OCI-LY3 (cell line): Measurements from ENCODE around the gene LTBP2.
A peak's percentile ranks its signal among the peaks of the same experiment; 100 is the strongest.
"Not testable (repeated sequence)": the region's sequence is repeated elsewhere in the genome, so short reads cannot be mapped to it uniquely, and the experiment has no call there.

Experiments used
- H2AFZ ChIP-seq: fragments of 200-600, 300-600 bp; shearing (Covaris generic); 2 replicates; pipeline ENCODE4 v1.6.0; 2014; ENCODE audit warnings: antibody characterized with exemption, low read depth, low read length
- H3K27ac ChIP-seq: fragments of 200-600, 300-600 bp; sonication (generic); 2 replicates; pipeline ENCODE4 v1.5.1; 2014; ENCODE audit warnings: mild to moderate bottlenecking, low read length, moderate library complexity, mixed read lengths
- H3K27me3 ChIP-seq: fragments of 200-600, 300-600 bp; sonication (generic); 2 replicates; pipeline ENCODE4 v1.6.1; 2014; ENCODE audit warnings: low read depth, low read length, mixed read lengths
- H3K36me3 ChIP-seq: fragments of 200-600, 300-600 bp; sonication (generic); replicated peaks from 2 replicates; pipeline ENCODE3; 2014; ENCODE audit warnings: low read depth, low read length, mixed read lengths
- H3K4me1 ChIP-seq: fragments of 300-600, 200-600 bp; sonication (generic); 2 replicates; pipeline ENCODE4 v1.6.1; 2014; ENCODE audit warnings: low read length, mixed read lengths
- H3K4me2 ChIP-seq: fragments of 200-600, 300-600 bp; sonication (generic); 2 replicates; pipeline ENCODE4 v1.6.1; 2014; ENCODE audit warnings: low read length, mixed read lengths
- H3K4me3 ChIP-seq: fragments of 300-600, 200-600 bp; sonication (generic); 2 replicates; pipeline ENCODE4 v1.5.1; 2014; ENCODE audit warnings: antibody characterized with exemption, mild to moderate bottlenecking, low read length, moderate library complexity
- H3K79me2 ChIP-seq: fragments of 300-600, 200-600 bp; shearing (Covaris generic); 2 replicates; pipeline ENCODE4 v1.6.1; 2014; ENCODE audit warnings: mild to moderate bottlenecking, low read length, mixed read lengths
- H3K9ac ChIP-seq: fragments of 300-600, 200-600 bp; shearing (Covaris generic); 2 replicates; pipeline ENCODE4 v1.6.0; 2014; ENCODE audit warnings: mild to moderate bottlenecking, low read length, moderate library complexity
- H3K9me3 ChIP-seq: fragments of 200-600, 300-600 bp; shearing (Covaris generic); 2 replicates; pipeline ENCODE4 v1.6.1; 2014; ENCODE audit warnings: low read length, mixed read lengths; ENCODE audit not compliant: insufficient read depth
- H4K20me1 ChIP-seq: fragments of 200-600, 300-600 bp; sonication (generic); 2 replicates; pipeline ENCODE4 v1.6.1; 2016; ENCODE audit warnings: low read length, mixed read lengths; ENCODE audit not compliant: insufficient read depth
- CTCF ChIP-seq: fragments of 200-600, 300-600 bp; sonication (generic); IDR thresholded peaks from 2 replicates; pipeline ENCODE4 v1.5.1; 2014; ENCODE audit warnings: antibody characterized with exemption, low read length, low read depth
- EZH2phosphoT487 ChIP-seq: fragments of 200-600 bp; shearing (Covaris generic); IDR thresholded peaks from 2 replicates; pipeline ENCODE4 v1.6.1; 2018; ENCODE audit warnings: antibody characterized with exemption, mixed run types, low read depth

The LTBP2 gene

GRCh38 chr14:74459289-74459946 lies 152.6 kb downstream of the LTBP2 start:
- Histone ChIP-seq H3K27ac (no peak overlapping the region), H4K20me1 (no peaks in the 10 kb centered on the region), H3K79me2 (no peaks in the 10 kb centered on the region), H3K27me3 (peaks cover 12% of the 10 kb centered on the region; the same call in 1 of the 2 replicates), H3K9me3 (no peaks in the 10 kb centered on the region), H3K4me3 (no peak overlapping the region), H3K4me2 (peak overlapping the region; percentile 28; the same call in 1 of the 2 replicates), H2AFZ (peak overlapping the region; percentile 52; the same call in 1 of the 2 replicates), H3K4me1 (peaks cover 5% of the 10 kb centered on the region; the same call in 1 of the 2 replicates), H3K9ac (no peak overlapping the region), H3K36me3 (no peaks in the 10 kb centered on the region)
- peak; percentile 58 for TF ChIP-seq CTCF
- TF ChIP-seq EZH2phosphoT487: no peak

DNA sequence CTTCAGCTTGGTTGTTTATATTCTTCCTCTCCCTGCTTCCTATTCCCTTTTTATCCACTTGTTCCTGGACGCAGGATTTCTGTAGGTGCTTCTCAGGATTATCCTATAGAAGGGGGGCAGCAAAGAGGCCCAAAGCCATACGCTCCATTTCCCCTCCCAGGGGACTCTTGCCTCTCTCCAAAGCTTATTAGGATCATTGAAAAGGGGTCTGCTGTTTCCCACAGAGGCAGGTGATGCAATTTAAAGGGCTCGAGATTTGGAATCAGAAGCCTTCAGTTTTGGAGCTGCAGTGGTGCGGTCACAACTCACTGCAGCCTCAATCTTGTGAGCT lies 154.5 kb downstream of the LTBP2 start:
- H4K20me1 ChIP-seq: no peaks in the 10 kb centered on the region
- H3K36me3 ChIP-seq: no peaks in the 10 kb centered on the region
- H3K79me2 ChIP-seq: no peaks in the 10 kb centered on the region
- no peak for TF ChIP-seq CTCF
- TF ChIP-seq EZH2phosphoT487: no peak
- H3K27ac ChIP-seq: no peak overlapping the region
- peaks cover 5% of the 10 kb centered on the region; the same call in 1 of the 2 replicates for H3K4me1 ChIP-seq
- H3K9me3 ChIP-seq: no peaks in the 10 kb centered on the region
- H3K9ac ChIP-seq: no peak overlapping the region
- H3K4me3 ChIP-seq: no peak overlapping the region
- H3K4me2 ChIP-seq: no peak overlapping the region
- no peak overlapping the region for H2AFZ ChIP-seq
- no peaks in the 10 kb centered on the region for H3K27me3 ChIP-seq

- TF ChIP-seq EZH2phosphoT487 (no peak), CTCF (no peak)
- Histone ChIP-seq H4K20me1 (no peaks in the 10 kb centered on the region), H3K4me3 (no peak overlapping the region), H3K9ac (no peak overlapping the region), H2AFZ (no peak overlapping the region), H3K27ac (no peak overlapping the region), H3K27me3 (no peaks in the 10 kb centered on the region), H3K4me2 (no peak overlapping the region), H3K9me3 (no peaks in the 10 kb centered on the region), H3K79me2 (no peaks in the 10 kb centered on the region), H3K36me3 (no peaks in the 10 kb centered on the region), H3K4me1 (peaks cover 5% of the 10 kb centered on the region; the same call in 1 of the 2 replicates)
These were observed 155.1 kb downstream of the LTBP2 start for GRCh38 chr14:74456684-74457564.

DNA sequence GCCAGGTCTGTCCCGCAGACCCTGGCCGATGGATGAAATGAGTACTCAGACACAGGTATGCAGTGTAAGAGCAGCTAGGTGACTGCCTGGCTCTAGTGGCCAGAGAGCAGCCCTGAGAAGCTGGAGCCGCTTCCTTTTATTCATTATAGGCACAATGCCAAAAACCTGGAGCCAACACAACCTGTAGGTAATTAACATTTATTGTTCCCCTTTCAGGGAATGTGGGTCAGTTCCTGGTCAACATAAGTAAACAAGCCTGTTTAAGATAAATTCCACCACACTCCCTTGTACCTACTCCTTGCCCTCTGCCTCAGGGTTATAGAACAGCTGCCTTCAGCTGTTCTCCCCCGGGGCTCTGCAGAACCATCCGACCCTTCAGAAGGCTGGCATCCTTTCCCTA lies 157.6 kb downstream of the LTBP2 start:
- not testable (repeated sequence) for H3K4me1 ChIP-seq, H3K36me3 ChIP-seq, H3K27me3 ChIP-seq, H3K9me3 ChIP-seq, H3K9ac ChIP-seq, H2AFZ ChIP-seq, H3K79me2 ChIP-seq, H3K4me2 ChIP-seq, H3K4me3 ChIP-seq, H4K20me1 ChIP-seq, H3K27ac ChIP-seq
